ENCODE data around the gene LRBA.

DNA sequence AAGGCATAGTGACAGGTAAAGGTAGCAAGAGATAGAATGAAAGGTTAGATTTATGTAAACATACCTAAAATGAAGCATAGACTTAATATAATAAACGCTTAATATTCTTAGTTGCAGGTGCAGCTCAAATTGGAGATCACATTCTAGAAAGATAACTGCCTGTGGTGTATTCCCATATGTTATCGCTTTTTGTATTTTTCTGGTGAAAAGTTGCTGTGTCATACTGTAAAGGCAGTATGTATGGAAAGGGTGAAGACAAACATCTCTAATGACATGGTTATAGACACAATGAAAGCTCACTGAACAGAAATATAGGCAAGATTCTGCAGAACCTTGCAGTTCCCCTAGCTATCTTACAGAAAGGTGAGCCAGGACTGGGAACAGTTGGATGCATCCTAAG, 696.6 kb downstream of the LRBA start:
- no peak for TF ChIP-seq CTCF (conservative IDR thresholded peaks at IDR 0.05 in 1 of 2, IDR thresholded peaks at IDR 0.05 in 1 of 2; ENCODE audit: low read depth in 1 of 2, low read length in 2 of 2)
- no peak for TF ChIP-seq EZH2 (IDR thresholded peaks at IDR 0.05; ENCODE audit: low read length, missing control alignments)

All from fibroblast of lung (primary cell).